ENCODE data around the gene SERTAD1. TPM values are rescaled to one million over a fixed set of nuclear protein-coding genes. Genes with fewer than 3 reads are reported as not detected.

SERTAD1 gene
- total RNA-seq, 1 donor from 2014 or later: 14.8 TPM

- no peak for TF ChIP-seq CTCF (IDR thresholded peaks at IDR 0.05)
- peaks cover 13% of the 10 kb centered on the region for H3K36me3 Mint-ChIP-seq (ENCODE audit: low read depth)
- no peaks in the 10 kb centered on the region for H3K9me3 Mint-ChIP-seq (ENCODE audit: low read depth)
- peaks cover 29% of the 10 kb centered on the region for H3K4me1 Mint-ChIP-seq (ENCODE audit: low read depth)
- peak overlapping the region; percentile 100 for H3K4me3 Mint-ChIP-seq (ENCODE audit: unreplicated experiment)
- H3K27ac Mint-ChIP-seq (ENCODE audit: unreplicated experiment): peak overlapping the region; percentile 99
- DNase-seq (ENCODE audit: low spot score): peak; percentile 100
- H3K27me3 Mint-ChIP-seq (ENCODE audit: low read depth): no peaks in the 10 kb centered on the region
These were observed 17.6 kb upstream of the SERTAD1 start for GRCh38 chr19:40443131-40443999.

GRCh38 chr19:40442328-40443130, 16.7 kb upstream of the SERTAD1 start:
- peak overlapping the region; percentile 99 for H3K27ac Mint-ChIP-seq (ENCODE audit: unreplicated experiment)
- no peak for TF ChIP-seq CTCF (IDR thresholded peaks at IDR 0.05)
- peak overlapping the region; percentile 100 for H3K4me3 Mint-ChIP-seq (ENCODE audit: unreplicated experiment)
- H3K4me1 Mint-ChIP-seq (ENCODE audit: low read depth): peaks cover 29% of the 10 kb centered on the region
- no peaks in the 10 kb centered on the region for H3K27me3 Mint-ChIP-seq (ENCODE audit: low read depth)
- no peaks in the 10 kb centered on the region for H3K9me3 Mint-ChIP-seq (ENCODE audit: low read depth)
- no peak for DNase-seq (ENCODE audit: low spot score)
- H3K36me3 Mint-ChIP-seq (ENCODE audit: low read depth): peaks cover 14% of the 10 kb centered on the region

- no peak for DNase-seq (ENCODE audit: low spot score)
- Mint-ChIP-seq H3K4me3 (ENCODE audit: unreplicated experiment) (peak overlapping the region; percentile 100), H3K27me3 (ENCODE audit: low read depth) (no peaks in the 10 kb centered on the region), H3K27ac (ENCODE audit: unreplicated experiment) (peak overlapping the region; percentile 99), H3K36me3 (ENCODE audit: low read depth) (peaks cover 14% of the 10 kb centered on the region), H3K9me3 (ENCODE audit: low read depth) (no peaks in the 10 kb centered on the region), H3K4me1 (ENCODE audit: low read depth) (peaks cover 29% of the 10 kb centered on the region)
- TF ChIP-seq CTCF (IDR thresholded peaks at IDR 0.05): no peak
These were observed 16.0 kb upstream of the SERTAD1 start for GRCh38 chr19:40441719-40442253.

GRCh38 chr19:40438284-40438683, 12.5 kb upstream of the SERTAD1 start:
- H3K36me3 Mint-ChIP-seq (ENCODE audit: low read depth): peaks cover 13% of the 10 kb centered on the region
- no peaks in the 10 kb centered on the region for H3K9me3 Mint-ChIP-seq (ENCODE audit: low read depth)
- no peaks in the 10 kb centered on the region for H3K27me3 Mint-ChIP-seq (ENCODE audit: low read depth)
- H3K4me1 Mint-ChIP-seq (ENCODE audit: low read depth): peaks cover 23% of the 10 kb centered on the region
- no peak for DNase-seq (ENCODE audit: low spot score)
- no peak for TF ChIP-seq CTCF (IDR thresholded peaks at IDR 0.05)
- H3K4me3 Mint-ChIP-seq (ENCODE audit: unreplicated experiment): no peak overlapping the region
- H3K27ac Mint-ChIP-seq (ENCODE audit: unreplicated experiment): peak overlapping the region; percentile 36

All from chondrocyte (in vitro differentiated cells).